ENCODE measurements around the gene MAP4K1.

MAP4K1 gene

DNA sequence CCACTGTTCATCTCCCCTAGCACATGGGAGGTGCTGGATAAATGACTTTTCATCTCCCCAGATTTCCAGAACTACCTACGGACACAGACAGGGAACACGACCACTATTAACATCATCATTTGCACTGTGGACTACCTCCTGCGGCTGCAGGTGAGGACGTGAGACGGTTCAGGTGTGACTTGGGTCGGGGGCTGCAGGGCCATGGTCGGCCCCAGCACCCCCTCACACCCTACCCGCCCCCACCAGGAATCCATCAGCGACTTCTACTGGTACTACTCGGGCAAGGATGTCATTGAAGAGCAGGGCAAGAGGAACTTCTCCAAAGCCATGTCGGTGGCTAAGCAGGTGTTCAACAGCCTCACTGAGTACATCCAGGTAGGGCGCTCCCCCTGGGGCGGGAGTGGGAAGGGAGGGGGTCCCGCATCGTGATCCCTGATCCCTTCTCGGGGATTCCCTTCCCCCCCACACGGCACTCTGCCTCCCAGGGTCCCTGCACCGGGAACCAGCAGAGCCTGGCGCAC lies 74.4 kb downstream of the MAP4K1 start:
- DNase-seq: no peak

DNA sequence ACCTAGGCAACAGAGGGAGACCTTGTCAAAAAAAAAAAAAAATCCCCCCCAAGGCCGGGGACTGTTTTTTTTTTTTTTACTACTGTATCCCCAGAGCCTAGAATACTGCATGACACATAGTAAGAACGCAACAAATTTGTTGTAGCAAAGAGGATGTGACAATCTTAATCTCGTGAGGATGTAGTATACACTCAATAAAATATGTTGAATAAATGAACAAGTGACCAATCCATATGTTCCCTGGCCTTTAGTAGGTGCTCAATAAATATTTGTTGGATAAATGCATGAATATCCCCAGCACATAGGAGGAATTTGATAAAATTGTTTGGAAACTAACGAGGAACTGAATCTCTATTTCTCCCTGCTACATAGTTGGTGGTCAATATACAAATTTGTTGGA lies 75.7 kb downstream of the MAP4K1 start:
- no peak for DNase-seq

DNA sequence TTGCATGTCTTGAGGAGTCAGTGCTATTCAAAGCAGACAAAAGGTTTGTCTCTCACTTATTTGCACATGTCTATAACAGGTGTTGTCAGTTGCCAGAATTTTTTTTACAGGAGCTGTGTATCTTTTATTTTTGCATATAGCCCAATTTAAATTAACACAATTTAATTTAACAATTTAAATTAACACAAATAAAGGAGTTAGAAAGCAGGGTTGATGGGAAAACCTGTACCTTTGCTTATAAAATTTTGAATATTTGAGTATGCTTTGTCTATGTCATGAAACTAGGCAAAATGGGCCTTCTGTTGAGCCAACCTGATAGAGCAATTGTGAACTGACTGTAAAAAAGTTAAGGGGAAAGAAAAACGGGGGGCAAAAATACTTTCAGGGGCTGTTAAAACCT lies 78.0 kb downstream of the MAP4K1 start:
- DNase-seq: no peak

DNA sequence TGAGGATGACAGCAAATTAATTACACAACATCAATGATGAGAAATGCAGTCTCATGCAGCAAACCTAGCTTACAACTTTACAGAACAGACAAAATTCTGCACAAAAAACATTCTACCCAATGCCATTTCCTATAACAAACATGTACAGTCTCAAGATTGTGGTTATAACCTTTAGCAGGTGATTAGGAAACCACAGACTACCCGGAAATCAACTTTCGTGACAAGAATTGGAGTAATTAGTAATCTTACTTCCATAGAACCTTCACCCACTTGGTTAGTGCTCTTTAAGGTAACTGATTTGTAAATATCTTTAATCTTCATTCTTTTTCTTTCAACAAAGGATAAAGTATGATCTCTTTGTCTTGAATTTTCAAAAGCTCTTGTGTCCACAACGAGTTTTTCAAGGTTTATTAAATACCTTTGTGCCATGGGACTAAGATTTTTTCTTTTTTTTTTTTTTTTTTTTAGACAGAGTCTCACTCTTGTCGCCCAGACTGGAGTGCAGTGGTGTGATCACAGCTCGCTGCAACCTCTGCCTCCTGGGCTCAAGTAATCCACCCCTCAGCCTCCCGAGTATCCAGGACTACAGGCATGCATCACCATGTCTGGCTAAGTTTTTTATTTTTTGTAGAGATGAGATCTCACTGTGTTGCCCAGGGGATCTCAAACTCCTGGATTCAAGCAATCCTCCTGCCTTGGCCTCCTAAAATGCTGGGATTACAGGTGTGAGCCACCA lies 78.8 kb downstream of the MAP4K1 start:
- peak in 1 of 2 donors; percentile 63 for DNase-seq

DNA sequence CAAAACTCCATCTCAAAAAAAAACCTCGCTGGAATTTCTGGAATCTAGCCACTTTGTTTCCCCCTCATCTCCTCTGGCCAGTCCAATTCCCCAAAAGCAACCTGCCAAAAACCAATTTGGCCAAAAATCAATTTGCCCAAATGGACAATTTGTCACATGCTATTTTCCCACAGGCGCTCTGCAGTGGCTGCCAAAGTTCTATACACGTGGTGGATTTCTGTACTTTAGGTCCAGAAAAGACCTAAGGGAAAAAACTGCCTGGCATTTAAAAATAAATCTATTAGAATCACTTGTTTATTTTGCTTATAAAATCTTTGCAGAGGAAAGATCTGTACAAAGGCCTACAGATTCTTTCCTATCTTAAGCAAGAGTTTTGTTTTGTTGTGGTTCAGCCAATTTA lies 79.4 kb downstream of the MAP4K1 start:
- no peak for DNase-seq

All from CD4-positive, alpha-beta T cell treated with Interleukin-1 beta for 1 hour (primary cell).